ENCODE measurements around the gene KRTAP24-1. TPM values are rescaled to one million over a fixed set of nuclear protein-coding genes. Genes with fewer than 3 reads are reported as not detected.

KRTAP24-1 gene
- total RNA-seq: not detected in 2 replicates

DNA sequence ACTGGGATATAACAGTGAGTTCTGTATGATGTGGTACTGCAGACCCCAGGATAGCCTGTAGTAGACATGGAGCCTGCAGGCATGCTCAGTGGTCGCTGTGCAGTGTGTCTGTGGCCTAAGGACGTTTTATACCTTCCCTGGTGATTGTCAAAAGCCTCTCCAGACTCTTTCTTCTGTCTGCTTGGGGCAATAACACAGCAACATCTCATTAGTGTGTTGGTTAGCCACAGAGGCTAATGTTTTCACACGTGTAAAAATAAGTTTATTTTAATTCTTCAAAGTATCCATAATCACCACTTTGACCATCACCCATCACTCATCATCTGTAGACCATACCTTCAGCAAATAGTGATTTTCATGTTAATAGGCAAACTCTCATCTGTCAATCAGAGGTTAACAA, at the start of gene KRTAP24-1:
Gene KRTAP24-1 (minus strand): TSS at position 101 of the 400 bp plus-strand sequence. CDS start 18 bp downstream, at position 83.

DNA sequence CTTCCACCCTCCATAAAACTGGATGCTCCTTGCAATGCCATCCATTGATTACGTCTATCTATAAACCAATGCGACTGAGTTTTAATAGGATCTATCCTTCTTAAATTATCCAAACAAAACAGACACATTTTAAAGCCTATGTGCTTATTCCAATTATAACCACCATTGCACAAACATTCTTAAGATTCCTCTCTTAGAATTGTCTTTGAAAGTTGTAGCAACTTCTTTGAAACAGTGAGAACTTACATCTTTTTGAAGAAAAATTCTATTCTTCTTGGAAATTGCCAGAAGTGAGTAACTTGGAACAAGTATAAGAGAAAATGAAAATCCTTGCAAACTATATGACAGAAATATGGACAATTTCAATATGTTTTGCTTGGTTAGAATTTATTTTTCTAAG, 37.5 kb upstream of the KRTAP24-1 start, which contains the start of gene KRTAP26-1:
Gene KRTAP26-1 (minus strand): TSS at position 101 of the 400 bp plus-strand sequence. CDS start 280 bp downstream, outside the sequence.

DNA sequence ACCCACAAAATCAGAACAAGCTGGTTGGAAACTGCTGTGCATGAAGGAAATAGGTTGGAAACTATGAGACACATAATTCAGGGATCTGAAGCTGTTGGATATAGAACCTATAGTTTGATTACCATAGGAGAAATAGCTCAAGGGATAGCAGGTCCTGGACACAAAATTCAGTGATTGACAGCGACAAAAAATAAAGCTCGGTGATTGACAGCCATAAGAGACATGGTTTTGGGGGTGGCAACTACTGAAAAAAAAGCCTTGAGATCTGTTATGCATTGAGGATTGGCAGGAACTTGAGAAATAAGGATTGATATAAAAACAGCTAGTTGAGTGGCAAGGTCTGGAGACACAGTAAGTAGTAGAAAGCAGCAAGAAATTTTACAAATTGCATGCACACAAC, 6.5 kb upstream of the KRTAP24-1 start, which contains the start of gene KRTAP25-1:
Gene KRTAP25-1 (minus strand): TSS at position 300 of the 400 bp plus-strand sequence. CDS start 24 bp downstream, at position 276.

Other genes starting within 250 kb of the KRTAP24-1 start
- not detected in 2 replicates for gene CLDN17, start 116.1 kb downstream of the KRTAP24-1 start, total RNA-seq
- not detected in 2 replicates for gene CLDN8, start 66.9 kb downstream of the KRTAP24-1 start, total RNA-seq
- not detected in 2 replicates for gene KRTAP25-1, start 6.6 kb upstream of the KRTAP24-1 start, total RNA-seq
- gene KRTAP26-1, start 37.4 kb upstream of the KRTAP24-1 start, total RNA-seq: not detected in 2 replicates
- gene KRTAP27-1, start 54.7 kb upstream of the KRTAP24-1 start, total RNA-seq: not detected in 2 replicates
- gene KRTAP23-1, start 65.7 kb upstream of the KRTAP24-1 start, total RNA-seq: not detected in 2 replicates
- not detected in 2 replicates for gene KRTAP13-2, start 89.3 kb upstream of the KRTAP24-1 start, total RNA-seq
- not detected in 2 replicates for gene KRTAP13-1, start 113.1 kb upstream of the KRTAP24-1 start, total RNA-seq
- not detected in 2 replicates for gene KRTAP13-3, start 143.0 kb upstream of the KRTAP24-1 start, total RNA-seq
- gene KRTAP13-4, start 147.3 kb upstream of the KRTAP24-1 start, total RNA-seq: not detected in 2 replicates
- not detected in 2 replicates for gene KRTAP15-1, start 157.3 kb upstream of the KRTAP24-1 start, total RNA-seq
- not detected in 2 replicates for gene KRTAP19-1, start 197.4 kb upstream of the KRTAP24-1 start, total RNA-seq
- not detected in 2 replicates for gene KRTAP19-2, start 204.5 kb upstream of the KRTAP24-1 start, total RNA-seq
- not detected in 2 replicates for gene KRTAP19-3, start 209.1 kb upstream of the KRTAP24-1 start, total RNA-seq
- gene KRTAP19-4, start 214.2 kb upstream of the KRTAP24-1 start, total RNA-seq: not detected in 2 replicates
- gene KRTAP19-5, start 219.2 kb upstream of the KRTAP24-1 start, total RNA-seq: not detected in 2 replicates